ENCODE results near the gene CAPN2. TPM values are rescaled to one million over a fixed set of nuclear protein-coding genes. Genes with fewer than 3 reads are reported as not detected.

The CAPN2 gene
- total and polyA plus RNA-seq, 4 donors: 76.2 to 152 (median 112) TPM

GRCh38 chr1:223725578-223725977 lies 13.2 kb downstream of the CAPN2 start:
- WGBS (ENCODE audit: insufficient coverage): 92% methylated on average over 8 of the region's 8 CpGs
- DNase-seq (ENCODE audit: low read depth in 4 of 6, low spot score in 6 of 6): no peak
- H3K4me1 ChIP-seq (ENCODE audit: control insufficient read depth, insufficient read depth, low read length): peaks cover 21% of the 10 kb centered on the region
- peaks cover 38% of the 10 kb centered on the region for H3K36me3 ChIP-seq (ENCODE audit: control insufficient read depth, insufficient read depth, low read length)
- no peak overlapping the region for H3K27ac ChIP-seq (ENCODE audit: low read depth, low read length)
- H3K9me3 ChIP-seq (ENCODE audit: control insufficient read depth, insufficient read depth, low read length): no peaks in the 10 kb centered on the region
- no peak overlapping the region for H3K4me3 ChIP-seq (ENCODE audit: low read depth, low read length)
- H3K27me3 ChIP-seq (ENCODE audit: control insufficient read depth, insufficient read depth, low read length): no peaks in the 10 kb centered on the region

GRCh38 chr1:223726380-223727001 lies 14.2 kb downstream of the CAPN2 start:
- Histone ChIP-seq H3K27ac (ENCODE audit: low read depth, low read length) (peak overlapping the region; percentile 70), H3K4me1 (ENCODE audit: control insufficient read depth, insufficient read depth, low read length) (peaks cover 26% of the 10 kb centered on the region), H3K36me3 (ENCODE audit: control insufficient read depth, insufficient read depth, low read length) (peaks cover 29% of the 10 kb centered on the region), H3K27me3 (ENCODE audit: control insufficient read depth, insufficient read depth, low read length) (no peaks in the 10 kb centered on the region), H3K9me3 (ENCODE audit: control insufficient read depth, insufficient read depth, low read length) (no peaks in the 10 kb centered on the region), H3K4me3 (ENCODE audit: low read depth, low read length) (no peak overlapping the region)
- WGBS (ENCODE audit: insufficient coverage): 43% methylated on average over 6 of the region's 9 CpGs
- DNase-seq (ENCODE audit: low read depth in 4 of 6, low spot score in 6 of 6): peak in 2 of 6 donors; percentile 42 to 59

- peaks cover 25% of the 10 kb centered on the region for H3K36me3 ChIP-seq (ENCODE audit: control insufficient read depth, insufficient read depth, low read length)
- no peaks in the 10 kb centered on the region for H3K27me3 ChIP-seq (ENCODE audit: control insufficient read depth, insufficient read depth, low read length)
- peaks cover 31% of the 10 kb centered on the region for H3K4me1 ChIP-seq (ENCODE audit: control insufficient read depth, insufficient read depth, low read length)
- H3K27ac ChIP-seq (ENCODE audit: low read depth, low read length): peak overlapping the region; percentile 70
- DNase-seq (ENCODE audit: low read depth in 4 of 6, low spot score in 6 of 6): no peak
- H3K9me3 ChIP-seq (ENCODE audit: control insufficient read depth, insufficient read depth, low read length): no peaks in the 10 kb centered on the region
- no peak overlapping the region for H3K4me3 ChIP-seq (ENCODE audit: low read depth, low read length)
- 95% methylated on average over 2 of the region's 4 CpGs for WGBS (ENCODE audit: insufficient coverage)
These were observed 15.2 kb downstream of the CAPN2 start for GRCh38 chr1:223727541-223727940.

GRCh38 chr1:223729906-223730305 lies 17.6 kb downstream of the CAPN2 start:
- peaks cover 52% of the 10 kb centered on the region for H3K4me1 ChIP-seq (ENCODE audit: control insufficient read depth, insufficient read depth, low read length)
- H3K36me3 ChIP-seq (ENCODE audit: control insufficient read depth, insufficient read depth, low read length): peaks cover 11% of the 10 kb centered on the region
- H3K27me3 ChIP-seq (ENCODE audit: control insufficient read depth, insufficient read depth, low read length): no peaks in the 10 kb centered on the region
- H3K9me3 ChIP-seq (ENCODE audit: control insufficient read depth, insufficient read depth, low read length): no peaks in the 10 kb centered on the region
- DNase-seq (ENCODE audit: low read depth in 4 of 6, low spot score in 6 of 6): no peak
- 100% methylated on average over 1 of the region's 4 CpGs for WGBS (ENCODE audit: insufficient coverage)
- no peak overlapping the region for H3K27ac ChIP-seq (ENCODE audit: low read depth, low read length)
- H3K4me3 ChIP-seq (ENCODE audit: low read depth, low read length): no peak overlapping the region

- DNase-seq (ENCODE audit: low read depth in 4 of 6, low spot score in 6 of 6): no peak
- Histone ChIP-seq H3K27ac (ENCODE audit: low read depth, low read length) (peak overlapping the region; percentile 68), H3K4me1 (ENCODE audit: control insufficient read depth, insufficient read depth, low read length) (peaks cover 52% of the 10 kb centered on the region), H3K4me3 (ENCODE audit: low read depth, low read length) (no peak overlapping the region), H3K27me3 (ENCODE audit: control insufficient read depth, insufficient read depth, low read length) (no peaks in the 10 kb centered on the region), H3K36me3 (ENCODE audit: control insufficient read depth, insufficient read depth, low read length) (peaks cover 10% of the 10 kb centered on the region), H3K9me3 (ENCODE audit: control insufficient read depth, insufficient read depth, low read length) (no peaks in the 10 kb centered on the region)
- WGBS (ENCODE audit: insufficient coverage): 86% methylated on average over 2 of the region's 4 CpGs
These were observed 18.3 kb downstream of the CAPN2 start for GRCh38 chr1:223730479-223731132.

- Histone ChIP-seq H3K27me3 (ENCODE audit: control insufficient read depth, insufficient read depth, low read length) (no peaks in the 10 kb centered on the region), H3K27ac (ENCODE audit: low read depth, low read length) (peak overlapping the region; percentile 68), H3K9me3 (ENCODE audit: control insufficient read depth, insufficient read depth, low read length) (no peaks in the 10 kb centered on the region), H3K4me3 (ENCODE audit: low read depth, low read length) (no peak overlapping the region), H3K4me1 (ENCODE audit: control insufficient read depth, insufficient read depth, low read length) (peaks cover 46% of the 10 kb centered on the region), H3K36me3 (ENCODE audit: control insufficient read depth, insufficient read depth, low read length) (peaks cover 11% of the 10 kb centered on the region)
- peak in 2 of 6 donors; percentile 73 to 80 for DNase-seq (ENCODE audit: low read depth in 4 of 6, low spot score in 6 of 6)
- 59% methylated on average over 12 of the region's 13 CpGs for WGBS (ENCODE audit: insufficient coverage)
These were observed 18.9 kb downstream of the CAPN2 start for GRCh38 chr1:223731133-223731770.

GRCh38 chr1:223732993-223733798 lies 20.9 kb downstream of the CAPN2 start:
- H3K27me3 ChIP-seq (ENCODE audit: control insufficient read depth, insufficient read depth, low read length): no peaks in the 10 kb centered on the region
- 46% methylated on average over 2 of the region's 6 CpGs for WGBS (ENCODE audit: insufficient coverage)
- peaks cover 31% of the 10 kb centered on the region for H3K4me1 ChIP-seq (ENCODE audit: control insufficient read depth, insufficient read depth, low read length)
- no peaks in the 10 kb centered on the region for H3K9me3 ChIP-seq (ENCODE audit: control insufficient read depth, insufficient read depth, low read length)
- DNase-seq (ENCODE audit: low read depth in 4 of 6, low spot score in 6 of 6): peak in 2 of 6 donors; percentile 53 to 80
- H3K4me3 ChIP-seq (ENCODE audit: low read depth, low read length): no peak overlapping the region
- H3K27ac ChIP-seq (ENCODE audit: low read depth, low read length): peak overlapping the region; percentile 74
- peaks cover 3% of the 10 kb centered on the region for H3K36me3 ChIP-seq (ENCODE audit: control insufficient read depth, insufficient read depth, low read length)

GRCh38 chr1:223733898-223734852 lies 21.8 kb downstream of the CAPN2 start:
- H3K4me1 ChIP-seq (ENCODE audit: control insufficient read depth, insufficient read depth, low read length): peaks cover 36% of the 10 kb centered on the region
- peak overlapping the region; percentile 74 for H3K27ac ChIP-seq (ENCODE audit: low read depth, low read length)
- 39% methylated on average over 19 of the region's 20 CpGs for WGBS (ENCODE audit: insufficient coverage)
- H3K27me3 ChIP-seq (ENCODE audit: control insufficient read depth, insufficient read depth, low read length): no peaks in the 10 kb centered on the region
- peak in 2 of 6 donors; percentile 30 to 76 for DNase-seq (ENCODE audit: low read depth in 4 of 6, low spot score in 6 of 6)
- peaks cover 10% of the 10 kb centered on the region for H3K36me3 ChIP-seq (ENCODE audit: control insufficient read depth, insufficient read depth, low read length)
- H3K9me3 ChIP-seq (ENCODE audit: control insufficient read depth, insufficient read depth, low read length): no peaks in the 10 kb centered on the region
- no peak overlapping the region for H3K4me3 ChIP-seq (ENCODE audit: low read depth, low read length)

Measured in spinal cord (tissue), 10 donors.